HG02571 (cell line): ENCODE measurements around the gene SLC29A1.

Source experiments
- ATAC-seq: cut with Tn5 transposase; IDR thresholded peaks from one replicate; pipeline ENCODE4 v1.9.1; 2021; ENCODE audit warnings: mild to moderate bottlenecking, moderate library complexity; ENCODE audit not compliant: unreplicated experiment

Gene SLC29A1

GRCh38 chr6:44264154-44265006, 41.0 kb downstream of the SLC29A1 start:
- ATAC-seq = peak; percentile 31

GRCh38 chr6:44265007-44265721, 41.8 kb downstream of the SLC29A1 start, which contains the start of gene NFKBIE:
NFKBIE (minus strand) TSS chr6:44265551; CDS start chr6:44265346, 205 bp downstream.
- peak; percentile 26 for ATAC-seq

GRCh38 chr6:44265722-44266233, 42.4 kb downstream of the SLC29A1 start:
- no peak for ATAC-seq

GRCh38 chr6:44266347-44266746, 43.0 kb downstream of the SLC29A1 start:
- ATAC-seq = no peak

GRCh38 chr6:44267252-44267651, 43.9 kb downstream of the SLC29A1 start:
- ATAC-seq = no peak

GRCh38 chr6:44268095-44268628, 44.8 kb downstream of the SLC29A1 start:
- no peak for ATAC-seq

- no peak for ATAC-seq
These were observed 46.0 kb downstream of the SLC29A1 start for GRCh38 chr6:44269178-44269920.

- no peak for ATAC-seq
These were observed 46.6 kb downstream of the SLC29A1 start, which contains the start of gene TMEM151B for GRCh38 chr6:44269921-44270525. TMEM151B (plus strand) TSS chr6:44270450; CDS start chr6:44270743, 293 bp downstream.

- ATAC-seq = no peak
These were observed 47.4 kb downstream of the SLC29A1 start for GRCh38 chr6:44270526-44271405.

GRCh38 chr6:44271406-44271723, 48.0 kb downstream of the SLC29A1 start:
- no peak for ATAC-seq

- ATAC-seq = no peak
These were observed 48.5 kb downstream of the SLC29A1 start for GRCh38 chr6:44271914-44272313.

- no peak for ATAC-seq
These were observed 49.1 kb downstream of the SLC29A1 start for GRCh38 chr6:44272529-44272928.

GRCh38 chr6:44272999-44273566, 49.7 kb downstream of the SLC29A1 start:
- no peak for ATAC-seq

GRCh38 chr6:44273617-44274016, 50.2 kb downstream of the SLC29A1 start:
- no peak for ATAC-seq

- no peak for ATAC-seq
These were observed 51.9 kb downstream of the SLC29A1 start for GRCh38 chr6:44275271-44275748.

- no peak for ATAC-seq
These were observed 52.6 kb downstream of the SLC29A1 start for GRCh38 chr6:44275749-44276648.

- ATAC-seq = no peak
These were observed 53.6 kb downstream of the SLC29A1 start for GRCh38 chr6:44276667-44277640.
